GM23338 (cell line): ENCODE measurements around the gene KLK4.
A peak's percentile ranks its signal among the peaks of the same experiment; 100 is the strongest.

Experiments used
- CREB1 ChIP-seq: fragments of 250-450 bp; sonication (Bioruptor Pico); IDR thresholded peaks from 2 replicates; pipeline ENCODE4 v1.5.0; 2020; ENCODE audit warnings: low read depth, mild to moderate bottlenecking, moderate library complexity
- EZH2 ChIP-seq: fragments of 200-600 bp; sonication (generic); IDR thresholded peaks from one replicate; pipeline ENCODE4 v1.8.0; 2017; ENCODE audit warnings: antibody characterized with exemption, mild to moderate bottlenecking, low read depth; ENCODE audit not compliant: unreplicated experiment
- EZH2phosphoT487 ChIP-seq: fragments of 200-600 bp; sonication (generic); IDR thresholded peaks from one replicate; pipeline ENCODE4 v1.8.1; 2018; ENCODE audit warnings: antibody characterized with exemption; ENCODE audit not compliant: unreplicated experiment
- POLR2AphosphoS5 ChIP-seq: IDR thresholded peaks from 2 replicates; pipeline ENCODE4 v1.6.1; 2016; ENCODE audit warnings: antibody characterized with exemption, low read depth
- TF ChIP-seq, protein P1 (sequence below), 2 experiments: fragments of 200-600 bp in 1 of 2; sonication (generic) in 1 of 2; conservative IDR thresholded peaks; 2 replicates each; pipeline versions ENCODE4 v1.5.1 to v1.6.1; 2016 to 2017; ENCODE audit warnings: antibody characterized with exemption in 2 of 2, low read depth in 2 of 2, mild to moderate bottlenecking in 2 of 2, moderate library complexity in 1 of 2
- TF ChIP-seq, protein P2 (sequence below): IDR thresholded peaks from 2 replicates; pipeline ENCODE4 v1.6.1; 2016; ENCODE audit warnings: antibody characterized with exemption

DNA sequence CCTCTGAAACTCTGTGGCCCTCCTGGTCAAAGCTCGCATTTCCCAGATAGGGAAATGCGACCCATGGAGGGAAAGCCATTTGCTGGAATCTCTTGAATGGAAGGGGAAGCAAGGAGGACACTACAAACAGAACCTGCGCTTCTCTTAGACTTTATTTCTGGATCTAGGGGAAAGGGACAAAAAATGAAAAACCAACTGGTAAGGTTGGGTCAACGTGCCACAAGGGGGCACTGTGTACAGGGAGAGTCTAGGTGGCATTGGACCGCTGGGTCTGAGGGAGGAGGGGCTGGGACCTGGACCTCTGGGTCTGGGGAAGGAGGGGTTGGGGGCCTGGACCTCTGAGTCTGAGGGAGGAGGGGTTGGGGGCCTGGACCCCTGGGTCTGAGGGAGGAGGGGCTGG is 5.0 kb downstream of the KLK4 start:
- TF ChIP-seq CREB1 (no peak), EZH2 (no peak), EZH2phosphoT487 (no peak), POLR2AphosphoS5 (no peak)
- TF ChIP-seq, protein P1, sequence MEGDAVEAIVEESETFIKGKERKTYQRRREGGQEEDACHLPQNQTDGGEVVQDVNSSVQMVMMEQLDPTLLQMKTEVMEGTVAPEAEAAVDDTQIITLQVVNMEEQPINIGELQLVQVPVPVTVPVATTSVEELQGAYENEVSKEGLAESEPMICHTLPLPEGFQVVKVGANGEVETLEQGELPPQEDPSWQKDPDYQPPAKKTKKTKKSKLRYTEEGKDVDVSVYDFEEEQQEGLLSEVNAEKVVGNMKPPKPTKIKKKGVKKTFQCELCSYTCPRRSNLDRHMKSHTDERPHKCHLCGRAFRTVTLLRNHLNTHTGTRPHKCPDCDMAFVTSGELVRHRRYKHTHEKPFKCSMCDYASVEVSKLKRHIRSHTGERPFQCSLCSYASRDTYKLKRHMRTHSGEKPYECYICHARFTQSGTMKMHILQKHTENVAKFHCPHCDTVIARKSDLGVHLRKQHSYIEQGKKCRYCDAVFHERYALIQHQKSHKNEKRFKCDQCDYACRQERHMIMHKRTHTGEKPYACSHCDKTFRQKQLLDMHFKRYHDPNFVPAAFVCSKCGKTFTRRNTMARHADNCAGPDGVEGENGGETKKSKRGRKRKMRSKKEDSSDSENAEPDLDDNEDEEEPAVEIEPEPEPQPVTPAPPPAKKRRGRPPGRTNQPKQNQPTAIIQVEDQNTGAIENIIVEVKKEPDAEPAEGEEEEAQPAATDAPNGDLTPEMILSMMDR (conservative IDR thresholded peaks at IDR 0.05; ENCODE audit: low read depth in 2 of 2) = peak; percentile 78 to 93
- TF ChIP-seq, protein P2, sequence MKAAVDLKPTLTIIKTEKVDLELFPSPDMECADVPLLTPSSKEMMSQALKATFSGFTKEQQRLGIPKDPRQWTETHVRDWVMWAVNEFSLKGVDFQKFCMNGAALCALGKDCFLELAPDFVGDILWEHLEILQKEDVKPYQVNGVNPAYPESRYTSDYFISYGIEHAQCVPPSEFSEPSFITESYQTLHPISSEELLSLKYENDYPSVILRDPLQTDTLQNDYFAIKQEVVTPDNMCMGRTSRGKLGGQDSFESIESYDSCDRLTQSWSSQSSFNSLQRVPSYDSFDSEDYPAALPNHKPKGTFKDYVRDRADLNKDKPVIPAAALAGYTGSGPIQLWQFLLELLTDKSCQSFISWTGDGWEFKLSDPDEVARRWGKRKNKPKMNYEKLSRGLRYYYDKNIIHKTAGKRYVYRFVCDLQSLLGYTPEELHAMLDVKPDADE = no peak
